Keratinocyte (primary cell): ENCODE results near the gene SPTBN2. TPM values are rescaled to one million over a fixed set of nuclear protein-coding genes. Genes with fewer than 3 reads are reported as not detected.

Experiments
- DNase-seq: peaks from one replicate; pipeline ENCODE4 v3.0.0-alpha.2; 2011; ENCODE audit warnings: low read depth, missing footprints, low spot score
- FAIRE-seq: peaks from 2 replicates; lab custom pipeline; 2011; peaks lifted over from hg19 to GRCh38; lab: Jason Lieb, UNC
- H2AFZ ChIP-seq: 2 replicates; pipeline ENCODE4 v1.6.0; 2012; ENCODE audit warnings: low read length, control low read depth, inconsistent platforms; ENCODE audit not compliant: control insufficient read depth
- H3K27ac ChIP-seq: 2 replicates; pipeline ENCODE4 v1.5.1; 2011; ENCODE audit warnings: low read length; ENCODE audit not compliant: control insufficient read depth, insufficient read depth
- H3K27me3 ChIP-seq: 3 replicates; pipeline ENCODE4 v1.6.0; 2011; ENCODE audit warnings: low read length; ENCODE audit not compliant: control insufficient read depth, insufficient read depth; ENCODE audit errors: extremely low read depth
- H3K36me3 ChIP-seq, 2 experiments: 2 replicates in 1 of 2; 3 replicates in 1 of 2; pipeline ENCODE4 v1.5.1; 2011; ENCODE audit warnings: low read length in 2 of 2, mild to moderate bottlenecking in 1 of 2; ENCODE audit not compliant: control insufficient read depth in 2 of 2, insufficient read depth in 2 of 2; ENCODE audit errors: extremely low read depth in 1 of 2
- H3K4me1 ChIP-seq: 3 replicates; pipeline ENCODE4 v1.5.1; 2011; ENCODE audit warnings: low read length; ENCODE audit not compliant: control insufficient read depth, insufficient read depth; ENCODE audit errors: extremely low read depth
- H3K4me2 ChIP-seq: 3 replicates; pipeline ENCODE4 v1.6.0; 2011; ENCODE audit warnings: low read depth, low read length; ENCODE audit not compliant: control insufficient read depth, insufficient read depth; ENCODE audit errors: extremely low read depth
- H3K4me3 ChIP-seq, 3 experiments: fragments of 200-600 bp in 1 of 3; sonication (generic) in 1 of 3; 2 replicates in 2 of 3; 3 replicates in 1 of 3; pipeline ENCODE4 v1.5.1; 2011 to 2016; ENCODE audit warnings: low read length in 3 of 3, mild to moderate bottlenecking in 3 of 3, control low read depth in 2 of 3, inconsistent platforms in 1 of 3, low read depth in 1 of 3, mixed read lengths in 1 of 3, mixed run types in 1 of 3, moderate library complexity in 1 of 3; ENCODE audit not compliant: control insufficient read depth in 2 of 3, insufficient read depth in 2 of 3; ENCODE audit errors: extremely low read depth in 1 of 3
- H3K79me2 ChIP-seq: 2 replicates; pipeline ENCODE4 v1.6.0; 2012; ENCODE audit warnings: low read length; ENCODE audit not compliant: control insufficient read depth, insufficient read depth
- H3K9ac ChIP-seq: 3 replicates; pipeline ENCODE4 v1.6.0; 2011; ENCODE audit warnings: low read length; ENCODE audit not compliant: control insufficient read depth, insufficient read depth; ENCODE audit errors: extremely low read depth
- H3K9me1 ChIP-seq: 3 replicates; pipeline ENCODE4 v1.6.0; 2011; ENCODE audit warnings: low read length; ENCODE audit not compliant: control insufficient read depth, insufficient read depth; ENCODE audit errors: extremely low read depth
- H3K9me3 ChIP-seq: 2 replicates; pipeline ENCODE4 v1.5.1; 2012; ENCODE audit warnings: low read depth, low read length; ENCODE audit not compliant: control insufficient read depth
- H4K20me1 ChIP-seq: 3 replicates; pipeline ENCODE4 v1.6.0; 2011; ENCODE audit warnings: low read length; ENCODE audit not compliant: control insufficient read depth, insufficient read depth; ENCODE audit errors: extremely low read depth
- CTCF ChIP-seq, 3 experiments: IDR thresholded peaks in 1 of 3; conservative IDR thresholded peaks in 1 of 3; optimal IDR thresholded peaks in 1 of 3; 2 replicates in 2 of 3; 3 replicates in 1 of 3; pipeline versions ENCODE3 to v1.5.1; 2011; ENCODE audit warnings: low read length in 3 of 3, mild to moderate bottlenecking in 3 of 3, moderate library complexity in 2 of 3, control low read depth in 1 of 3, inconsistent platforms in 1 of 3; ENCODE audit not compliant: insufficient read depth in 2 of 3; ENCODE audit errors: extremely low read depth in 1 of 3
- EZH2 ChIP-seq: IDR thresholded peaks from one replicate; pipeline ENCODE4 v1.6.1; 2012; ENCODE audit warnings: inconsistent platforms, mild to moderate bottlenecking, low read length, moderate library complexity
- dilution Hi-C: fragments of 300-500 bp; cut with MboI; formaldehyde crosslinking; loops from one replicate; pipeline ENCODE4 v1.7.0; 2020; ENCODE audit warnings: low sequenced_read_pairs; ENCODE audit not compliant: extremely low pct_ligation_motif_present
- polyA plus RNA-seq, 5 experiments: library from polyadenylated mRNA; depleted of rRNA in 3 of 5; stranded (reverse) in 3 of 5; stranded (forward) in 1 of 5; unstranded in 1 of 5; fragments of >200 nt; gene quantifications; 1 replicate in 1 of 5; 2 replicates in 3 of 5; 3 replicates in 1 of 5; pipeline versions ENCODE4 v1.2.1 to v1.2.3, GENCODE V29; 2011 to 2012; ENCODE audit warnings: missing spikeins in 2 of 5, low read depth in 1 of 5, low replicate concordance in 1 of 5

Gene SPTBN2
- polyA plus RNA-seq, 1 donor (not counting 4 experiments of a cell fraction or from before 2014, with no cell fraction given), result 7.8 TPM

- dilution Hi-C loops, result loop anchor here (25.0 kb wide), 1 partner anchor 99 kb away; no protein-coding TSS in a partner anchor
- Histone ChIP-seq H3K27ac (no peak overlapping the region), H3K4me3 (no peak overlapping the region), H3K36me3 (peaks cover 15 to 17% of the 10 kb centered on the region in 2 experiments), H3K27me3 (no peaks in the 10 kb centered on the region), H3K4me2 (no peak overlapping the region), H2AFZ (no peak overlapping the region), H3K4me1 (peaks cover 26% of the 10 kb centered on the region), H3K79me2 (no peaks in the 10 kb centered on the region), H4K20me1 (no peaks in the 10 kb centered on the region), H3K9me3 (no peaks in the 10 kb centered on the region), H3K9ac (no peak overlapping the region), H3K9me1 (no peaks in the 10 kb centered on the region)
- no peak for DNase-seq
- FAIRE-seq, result no peak
- TF ChIP-seq CTCF (optimal IDR thresholded peaks at IDR 0.05 in 1 of 3, IDR thresholded peaks at IDR 0.05 in 1 of 3, conservative IDR thresholded peaks at IDR 0.05 in 1 of 3; ENCODE audit: extremely low read depth in 1 of 3, insufficient read depth in 2 of 3, low read length in 3 of 3) (no peak), EZH2 (no peak)
These were observed 41.2 kb downstream of the SPTBN2 start for GRCh38 chr11:66687831-66688281.

GRCh38 chr11:66686801-66687750 is 41.9 kb downstream of the SPTBN2 start:
- no peaks in the 10 kb centered on the region for H3K79me2 ChIP-seq
- H3K27ac ChIP-seq, result peak overlapping the region; percentile 92
- H3K9me1 ChIP-seq, result no peaks in the 10 kb centered on the region
- H3K9ac ChIP-seq, result peak overlapping the region; percentile 83
- peaks cover 14 to 15% of the 10 kb centered on the region in 2 experiments for H3K36me3 ChIP-seq
- peak overlapping the region; percentile 90 for H3K4me2 ChIP-seq
- TF ChIP-seq CTCF (optimal IDR thresholded peaks at IDR 0.05 in 1 of 3, IDR thresholded peaks at IDR 0.05 in 1 of 3, conservative IDR thresholded peaks at IDR 0.05 in 1 of 3; ENCODE audit: extremely low read depth in 1 of 3, insufficient read depth in 2 of 3, low read length in 3 of 3), result no peak
- TF ChIP-seq EZH2, result no peak
- dilution Hi-C loops, result loop anchor here (25.0 kb wide), 1 partner anchor 100 kb away; no protein-coding TSS in a partner anchor
- peaks cover 26% of the 10 kb centered on the region for H3K4me1 ChIP-seq
- no peaks in the 10 kb centered on the region for H3K27me3 ChIP-seq
- FAIRE-seq, result no peak
- peak overlapping the region; percentile 86 for H2AFZ ChIP-seq
- no peaks in the 10 kb centered on the region for H4K20me1 ChIP-seq
- H3K9me3 ChIP-seq, result no peaks in the 10 kb centered on the region
- peak; percentile 76 for DNase-seq
- H3K4me3 ChIP-seq, result peak overlapping the region in 2 of 3 experiments; percentile 45 to 63
